Esophagus squamous epithelium (tissue), 5 donors: ENCODE data around the gene RBM17. TPM values are rescaled to one million over a fixed set of nuclear protein-coding genes. Genes with fewer than 3 reads are reported as not detected.

Source experiments
- DNase-seq: peaks from one replicate; lab custom pipeline; 2025; lab: John Stamatoyannopoulos, UW
- H3K27ac ChIP-seq, 4 donors: fragments of 200-600 bp; sonication (generic); one replicate each; pipeline ENCODE4 v1.5.1; 2016 to 2019; ENCODE audit warnings: mild to moderate bottlenecking in 1 of 4
- H3K27me3 ChIP-seq, 4 donors: fragments of 200-600 bp; sonication (generic); 1 replicate in 3 of 4; 2 replicates in 1 of 4; pipeline versions ENCODE4 v1.5.1 to v1.6.0; 2017 to 2021; ENCODE audit warnings: antibody characterized with exemption in 1 of 4
- H3K36me3 ChIP-seq, 3 donors: fragments of 200-600 bp; sonication (generic); one replicate each; pipeline ENCODE4 v1.5.1; 2016 to 2019
- H3K4me1 ChIP-seq, 3 donors: fragments of 200-600 bp; sonication (generic); one replicate each; pipeline ENCODE4 v1.5.1; 2017 to 2019
- H3K4me3 ChIP-seq, 4 donors: fragments of 200-600 bp; sonication (generic); 1 replicate in 3 of 4; 2 replicates in 1 of 4; pipeline ENCODE4 v1.5.1; 2016 to 2019; ENCODE audit warnings: mild to moderate bottlenecking in 2 of 4, moderate library complexity in 1 of 4
- H3K9me3 ChIP-seq, 3 donors: fragments of 200-600 bp; sonication (generic); one replicate each; pipeline ENCODE4 v1.5.1; 2016 to 2019
- POLR2A ChIP-seq, 4 donors: fragments of 450-650 bp; IDR thresholded peaks; one replicate each; pipeline ENCODE4 v1.6.1; 2017; ENCODE audit warnings: antibody characterized with exemption in 4 of 4, mild to moderate bottlenecking in 4 of 4, moderate library complexity in 3 of 4
- WGBS, 2 donors: methylation state at CpG; one replicate each; pipeline ENCODE4 v1.1.5; 2018; 5-methylcytosine and 5-hydroxymethylcytosine counted together
- intact Hi-C: fragments of 100-400 bp; cut with DNase I; formaldehyde crosslinking; loops from one replicate; pipeline ENCODE4 v1.15.0; 2022
- total RNA-seq, 4 donors: library from RNA; depleted of rRNA; stranded (reverse); fragments of >200 nt; gene quantifications; one replicate each; pipeline ENCODE4 v1.1.0, GENCODE V29; 2016
- TF ChIP-seq, protein P1 (sequence below), 6 experiments: fragments of 450-650 bp in 4 of 6; fragments of 200-600 bp in 2 of 6; sonication (generic) in 2 of 6; IDR thresholded peaks; one replicate each; pipeline ENCODE4 v1.5.1; 2016 to 2019; ENCODE audit warnings: antibody characterized with exemption in 6 of 6, mild to moderate bottlenecking in 4 of 6, moderate library complexity in 4 of 6
- donor health status: DM: yes; HTN: yes; CAD: no.

The RBM17 gene
- total RNA-seq, 4 donors from 2014 or later, result 35.7 to 61.8 (median 39.4) TPM

DNA sequence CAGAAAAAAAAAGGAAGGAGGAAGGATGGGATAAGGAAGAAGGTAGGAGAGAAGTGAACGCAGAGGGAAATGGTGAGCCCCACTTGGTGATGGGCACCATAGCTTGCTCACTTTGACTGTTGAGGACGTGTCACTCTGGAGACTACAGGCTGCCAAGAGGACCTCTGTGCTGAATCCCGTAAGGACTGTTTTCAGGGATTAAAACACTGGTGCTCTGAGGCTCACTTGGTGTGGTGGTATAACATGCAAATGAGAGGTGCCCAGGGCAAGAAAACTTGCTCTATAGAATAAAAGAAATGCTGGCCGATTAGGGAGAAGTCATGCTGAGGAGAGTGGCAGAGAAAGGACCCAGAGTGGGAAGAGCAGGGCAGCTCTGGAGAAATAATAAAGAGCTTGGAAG is 21.4 kb upstream of the RBM17 start:
- no peaks in the 10 kb centered on the region for H3K27me3 ChIP-seq
- DNase-seq, result no peak
- no peaks in the 10 kb centered on the region for H3K36me3 ChIP-seq
- H3K4me3 ChIP-seq, result no peak overlapping the region
- H3K9me3 ChIP-seq, result no peaks in the 10 kb centered on the region
- 73 to 79% methylated on average over 4 of the region's 4 CpGs for WGBS, 2 donors
- no peak overlapping the region for H3K27ac ChIP-seq
- peaks cover 0 to 36% (median 6%) of the 10 kb centered on the region in 3 donors for H3K4me1 ChIP-seq
- TF ChIP-seq POLR2A (IDR thresholded peaks at IDR 0.05), result no peak
- TF ChIP-seq, protein P1, sequence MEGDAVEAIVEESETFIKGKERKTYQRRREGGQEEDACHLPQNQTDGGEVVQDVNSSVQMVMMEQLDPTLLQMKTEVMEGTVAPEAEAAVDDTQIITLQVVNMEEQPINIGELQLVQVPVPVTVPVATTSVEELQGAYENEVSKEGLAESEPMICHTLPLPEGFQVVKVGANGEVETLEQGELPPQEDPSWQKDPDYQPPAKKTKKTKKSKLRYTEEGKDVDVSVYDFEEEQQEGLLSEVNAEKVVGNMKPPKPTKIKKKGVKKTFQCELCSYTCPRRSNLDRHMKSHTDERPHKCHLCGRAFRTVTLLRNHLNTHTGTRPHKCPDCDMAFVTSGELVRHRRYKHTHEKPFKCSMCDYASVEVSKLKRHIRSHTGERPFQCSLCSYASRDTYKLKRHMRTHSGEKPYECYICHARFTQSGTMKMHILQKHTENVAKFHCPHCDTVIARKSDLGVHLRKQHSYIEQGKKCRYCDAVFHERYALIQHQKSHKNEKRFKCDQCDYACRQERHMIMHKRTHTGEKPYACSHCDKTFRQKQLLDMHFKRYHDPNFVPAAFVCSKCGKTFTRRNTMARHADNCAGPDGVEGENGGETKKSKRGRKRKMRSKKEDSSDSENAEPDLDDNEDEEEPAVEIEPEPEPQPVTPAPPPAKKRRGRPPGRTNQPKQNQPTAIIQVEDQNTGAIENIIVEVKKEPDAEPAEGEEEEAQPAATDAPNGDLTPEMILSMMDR (IDR thresholded peaks at IDR 0.05), result no peak
- intact Hi-C loops, result no loop called here

DNA sequence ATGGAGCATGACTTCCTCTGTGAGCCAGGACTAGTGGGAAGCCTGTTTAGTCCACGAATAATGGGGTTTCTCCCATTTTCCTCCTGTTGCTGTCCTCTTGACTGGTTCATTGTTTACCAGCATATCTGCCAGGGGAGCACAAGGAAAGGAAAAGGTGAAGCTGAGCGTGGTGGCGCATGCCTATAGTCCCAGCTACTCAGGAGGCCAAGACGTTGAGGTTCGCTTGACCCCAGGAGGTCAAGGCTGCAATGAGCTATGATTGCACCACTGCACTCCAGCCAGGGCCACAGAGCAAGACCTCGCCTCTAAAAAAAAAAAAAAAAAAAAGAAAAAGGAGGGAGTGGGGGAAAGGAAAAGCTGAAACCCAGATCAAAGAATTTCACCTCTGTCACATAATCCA is 20.8 kb upstream of the RBM17 start:
- peaks cover 0 to 36% (median 6%) of the 10 kb centered on the region in 3 donors for H3K4me1 ChIP-seq

DNA sequence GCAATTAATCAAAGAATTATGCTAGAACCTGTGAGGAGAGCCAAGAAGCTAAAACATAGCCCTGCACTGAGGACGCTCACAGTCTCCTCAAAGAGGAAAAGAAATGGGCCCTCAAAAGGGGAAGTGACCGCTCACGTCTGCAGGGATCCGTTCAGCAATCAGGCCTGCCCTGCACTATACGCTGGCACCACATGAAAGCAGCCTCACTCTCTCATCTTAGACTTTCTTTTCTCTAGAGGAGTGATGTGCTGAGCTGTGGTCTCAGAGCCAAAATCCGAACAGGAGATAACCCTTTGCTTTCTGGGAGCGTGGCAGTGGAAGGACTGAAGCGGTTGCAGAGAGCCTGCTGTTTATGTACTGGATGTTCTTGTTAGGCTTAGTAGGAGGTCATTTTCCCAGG is 20.4 kb upstream of the RBM17 start:
- no peak for DNase-seq
- TF ChIP-seq, protein P1 (IDR thresholded peaks at IDR 0.05), result no peak
- TF ChIP-seq POLR2A (IDR thresholded peaks at IDR 0.05), result no peak
- intact Hi-C loops, result no loop called here
- H3K9me3 ChIP-seq, result no peaks in the 10 kb centered on the region
- H3K4me1 ChIP-seq, result peaks cover 0 to 36% (median 6%) of the 10 kb centered on the region in 3 donors
- no peak overlapping the region for H3K4me3 ChIP-seq
- 63 to 65% methylated on average over 8 of the region's 8 CpGs for WGBS, 2 donors
- no peaks in the 10 kb centered on the region for H3K27me3 ChIP-seq
- peak overlapping the region in 1 of 4 donors; percentile 44 for H3K27ac ChIP-seq
- H3K36me3 ChIP-seq, result no peaks in the 10 kb centered on the region

More for the DNA sequence above, 20.8 kb upstream of the RBM17 start:
- TF ChIP-seq POLR2A (IDR thresholded peaks at IDR 0.05), result no peak
- TF ChIP-seq, protein P1 (IDR thresholded peaks at IDR 0.05), result no peak
- DNase-seq, result no peak
- H3K36me3 ChIP-seq, result no peaks in the 10 kb centered on the region
- no peak overlapping the region for H3K4me3 ChIP-seq
- H3K27me3 ChIP-seq, result no peaks in the 10 kb centered on the region
- intact Hi-C loops, result no loop called here
- H3K27ac ChIP-seq, result no peak overlapping the region
- 69 to 71% methylated on average over 5 to 6 of the region's 6 CpGs for WGBS, 2 donors
- no peaks in the 10 kb centered on the region for H3K9me3 ChIP-seq

DNA sequence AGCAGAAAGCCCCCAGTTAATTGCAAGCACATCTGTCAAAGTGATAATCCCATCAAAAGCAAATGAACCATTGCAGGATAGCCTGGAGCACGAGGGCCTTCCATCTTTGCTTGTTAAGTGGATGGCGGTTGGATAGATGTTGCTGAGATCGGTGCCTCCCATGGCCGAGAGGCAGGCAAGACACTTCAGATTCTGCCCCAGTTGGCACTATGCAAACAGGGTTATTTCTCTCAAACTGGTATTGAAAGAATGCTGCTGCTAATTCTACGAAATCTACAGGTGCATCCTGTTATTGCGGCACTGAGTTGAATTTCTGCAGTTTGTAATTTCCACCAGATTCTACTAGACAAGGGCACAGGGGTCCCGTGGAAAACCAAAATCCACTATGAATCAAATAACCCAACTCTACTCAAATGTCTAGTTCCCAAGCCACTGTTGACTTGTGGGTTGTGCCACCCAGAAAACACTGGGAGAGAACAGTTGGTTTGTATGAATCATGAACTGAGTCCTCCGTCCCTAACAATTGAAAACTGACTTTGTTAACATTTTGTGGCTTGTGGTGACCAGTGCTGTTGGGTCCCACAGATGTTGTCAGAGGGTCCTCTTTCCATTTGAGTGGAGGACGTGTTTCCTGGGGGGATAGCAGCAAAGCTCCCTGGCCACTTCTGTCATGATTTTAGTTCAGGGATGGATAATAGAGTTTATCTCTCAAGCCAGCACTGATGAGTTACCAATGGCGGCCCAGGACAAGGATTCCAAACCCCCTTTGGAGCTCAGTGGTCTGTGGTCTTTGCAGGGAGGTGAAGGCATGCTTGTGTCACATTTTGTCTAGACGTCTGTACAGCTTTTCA is 19.5 kb upstream of the RBM17 start:
- peak overlapping the region in 1 of 4 donors; percentile 44 for H3K27ac ChIP-seq
- H3K27me3 ChIP-seq, result peaks cover 0 to 4% (median 0%) of the 10 kb centered on the region in 4 donors
- H3K36me3 ChIP-seq, result no peaks in the 10 kb centered on the region
- 64 to 65% methylated on average over 10 to 11 of the region's 11 CpGs for WGBS, 2 donors
- intact Hi-C loops, result no loop called here
- H3K9me3 ChIP-seq, result no peaks in the 10 kb centered on the region
- TF ChIP-seq, protein P1 (IDR thresholded peaks at IDR 0.05), result no peak
- TF ChIP-seq POLR2A (IDR thresholded peaks at IDR 0.05), result no peak
- H3K4me1 ChIP-seq, result peaks cover 0 to 36% (median 6%) of the 10 kb centered on the region in 3 donors
- DNase-seq, result no peak
- no peak overlapping the region for H3K4me3 ChIP-seq

DNA sequence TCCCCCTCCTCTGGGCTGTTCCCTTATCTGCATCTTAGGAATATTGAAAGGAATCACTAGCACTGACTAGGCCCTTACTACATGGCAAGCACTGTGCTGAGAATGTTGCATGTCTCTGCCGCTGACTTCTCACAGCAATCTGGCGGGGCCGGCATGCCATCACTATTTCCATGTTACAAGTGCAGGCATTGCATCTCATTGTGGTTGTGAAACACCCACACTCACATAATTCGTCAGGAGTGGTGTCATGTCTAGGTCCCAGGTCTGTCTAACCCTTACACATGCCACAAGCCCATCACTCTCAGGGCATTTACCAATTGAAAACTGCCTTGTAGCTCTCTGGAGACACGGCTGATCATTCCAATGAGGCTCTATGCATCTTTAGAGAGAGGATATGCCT is 18.2 kb upstream of the RBM17 start:
- no peak for DNase-seq
- TF ChIP-seq POLR2A (IDR thresholded peaks at IDR 0.05), result no peak
- TF ChIP-seq, protein P1 (IDR thresholded peaks at IDR 0.05), result no peak

More for the DNA sequence above, 18.2 kb upstream of the RBM17 start:
- H3K27me3 ChIP-seq, result peaks cover 0 to 18% (median 0%) of the 10 kb centered on the region in 4 donors
- WGBS, 2 donors, result 64 to 78% methylated on average over 5 of the region's 5 CpGs
- no peak overlapping the region for H3K4me3 ChIP-seq
- H3K4me1 ChIP-seq, result peaks cover 0 to 29% (median 6%) of the 10 kb centered on the region in 3 donors
- no peaks in the 10 kb centered on the region for H3K9me3 ChIP-seq
- H3K36me3 ChIP-seq, result no peaks in the 10 kb centered on the region
- no peak overlapping the region for H3K27ac ChIP-seq
- intact Hi-C loops, result no loop called here
